Measurements from ENCODE around the gene DCT.

Gene DCT

DNA sequence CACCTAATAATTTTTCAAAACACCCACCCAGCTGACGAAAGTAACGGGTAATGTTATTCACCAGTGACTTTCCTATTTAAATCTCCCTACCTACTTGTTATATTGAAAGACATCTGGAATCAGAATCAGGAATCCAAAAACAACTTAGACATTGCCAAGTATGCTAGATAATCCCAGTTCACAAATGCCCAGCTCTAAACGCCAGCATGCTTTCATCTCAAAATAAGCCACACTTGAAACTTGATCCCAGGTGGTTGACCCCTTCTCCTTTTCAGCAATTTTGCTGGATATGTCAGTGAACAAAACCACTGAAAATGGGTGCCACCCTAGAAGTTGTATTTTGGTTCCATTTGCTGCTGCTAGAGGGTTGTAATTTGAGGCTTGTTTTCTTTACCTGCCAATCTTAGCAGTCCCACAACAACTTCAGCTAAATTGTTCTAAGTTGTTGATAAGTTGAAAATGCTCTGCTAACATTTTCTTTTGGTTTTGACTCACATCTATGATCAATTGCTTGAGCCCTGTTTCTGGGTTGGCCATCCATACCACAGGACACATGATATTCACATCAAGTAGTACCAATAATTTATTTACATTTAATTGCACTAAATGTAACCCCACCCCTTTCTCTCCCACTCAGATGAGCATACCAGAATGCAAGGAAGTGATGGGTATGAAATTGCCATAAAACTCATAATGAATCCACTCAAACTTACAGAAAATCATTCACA, 66.4 kb downstream of the DCT start:
- no peaks in the 10 kb centered on the region for H3K27me3 ChIP-seq (ENCODE audit: insufficient read depth, low read length, poor library complexity, severe bottlenecking)
- no peaks in the 10 kb centered on the region for H3K79me2 ChIP-seq (ENCODE audit: insufficient read depth, low read length)
- no peaks in the 10 kb centered on the region for H3F3A ChIP-seq (ENCODE audit: low read depth)
- H4K20me1 ChIP-seq (ENCODE audit: insufficient read depth, low read length, poor library complexity, severe bottlenecking): no peaks in the 10 kb centered on the region
- no peaks in the 10 kb centered on the region for H3K36me3 ChIP-seq (ENCODE audit: insufficient read depth, low read length)
- H2AFZ ChIP-seq (ENCODE audit: low read length): no peak overlapping the region
- no peaks in the 10 kb centered on the region for H3K9me2 ChIP-seq (replicated peaks; ENCODE audit: low read depth, low read length)
- TF ChIP-seq, protein P1, sequence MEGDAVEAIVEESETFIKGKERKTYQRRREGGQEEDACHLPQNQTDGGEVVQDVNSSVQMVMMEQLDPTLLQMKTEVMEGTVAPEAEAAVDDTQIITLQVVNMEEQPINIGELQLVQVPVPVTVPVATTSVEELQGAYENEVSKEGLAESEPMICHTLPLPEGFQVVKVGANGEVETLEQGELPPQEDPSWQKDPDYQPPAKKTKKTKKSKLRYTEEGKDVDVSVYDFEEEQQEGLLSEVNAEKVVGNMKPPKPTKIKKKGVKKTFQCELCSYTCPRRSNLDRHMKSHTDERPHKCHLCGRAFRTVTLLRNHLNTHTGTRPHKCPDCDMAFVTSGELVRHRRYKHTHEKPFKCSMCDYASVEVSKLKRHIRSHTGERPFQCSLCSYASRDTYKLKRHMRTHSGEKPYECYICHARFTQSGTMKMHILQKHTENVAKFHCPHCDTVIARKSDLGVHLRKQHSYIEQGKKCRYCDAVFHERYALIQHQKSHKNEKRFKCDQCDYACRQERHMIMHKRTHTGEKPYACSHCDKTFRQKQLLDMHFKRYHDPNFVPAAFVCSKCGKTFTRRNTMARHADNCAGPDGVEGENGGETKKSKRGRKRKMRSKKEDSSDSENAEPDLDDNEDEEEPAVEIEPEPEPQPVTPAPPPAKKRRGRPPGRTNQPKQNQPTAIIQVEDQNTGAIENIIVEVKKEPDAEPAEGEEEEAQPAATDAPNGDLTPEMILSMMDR (conservative IDR thresholded peaks at IDR 0.05; ENCODE audit: low read length): no peak
- TF ChIP-seq EZH2phosphoT487 (IDR thresholded peaks at IDR 0.05; ENCODE audit: borderline replicate concordance): no peak
- no peak overlapping the region for H3K4me2 ChIP-seq (ENCODE audit: low read depth, low read length, poor library complexity, severe bottlenecking)
- H3K4me1 ChIP-seq (ENCODE audit: insufficient read depth, low read length, poor library complexity, severe bottlenecking): no peaks in the 10 kb centered on the region
- no peak overlapping the region for H3K4me3 ChIP-seq (ENCODE audit: low read length, poor library complexity, severe bottlenecking)
- no peak overlapping the region for H3K9ac ChIP-seq (ENCODE audit: low read depth, low read length, poor library complexity, severe bottlenecking)
- no peaks in the 10 kb centered on the region for H3K9me3 ChIP-seq (ENCODE audit: insufficient read depth, low read depth, low read length)

DNA sequence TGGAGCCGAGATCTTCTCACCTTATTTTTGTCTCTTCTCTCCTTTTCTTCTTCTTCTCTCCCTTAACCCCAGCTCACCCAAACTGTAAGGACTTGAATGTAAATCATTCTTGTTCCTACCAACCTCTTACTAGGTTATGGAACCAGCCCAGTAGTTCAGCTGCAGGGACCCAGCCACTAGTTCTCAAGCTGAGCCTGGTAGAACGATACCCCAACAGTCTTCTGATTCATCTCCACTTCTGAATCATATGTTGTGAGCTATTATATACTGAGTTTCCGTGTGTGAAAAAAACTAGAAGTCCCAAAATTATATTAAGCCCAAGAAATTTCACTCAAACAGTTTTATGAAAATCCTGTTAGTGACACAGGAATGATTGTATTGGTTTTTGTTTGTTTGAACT, 67.7 kb downstream of the DCT start:
- Histone ChIP-seq H3K79me2 (ENCODE audit: insufficient read depth, low read length) (no peaks in the 10 kb centered on the region), H3K27me3 (ENCODE audit: insufficient read depth, low read length, poor library complexity, severe bottlenecking) (no peaks in the 10 kb centered on the region), H3K36me3 (ENCODE audit: insufficient read depth, low read length) (no peaks in the 10 kb centered on the region), H2AFZ (ENCODE audit: low read length) (no peak overlapping the region), H3K4me2 (ENCODE audit: low read depth, low read length, poor library complexity, severe bottlenecking) (no peak overlapping the region), H4K20me1 (ENCODE audit: insufficient read depth, low read length, poor library complexity, severe bottlenecking) (no peaks in the 10 kb centered on the region), H3K4me1 (ENCODE audit: insufficient read depth, low read length, poor library complexity, severe bottlenecking) (no peaks in the 10 kb centered on the region), H3K9me3 (ENCODE audit: insufficient read depth, low read depth, low read length) (no peaks in the 10 kb centered on the region), H3F3A (ENCODE audit: low read depth) (no peaks in the 10 kb centered on the region), H3K9ac (ENCODE audit: low read depth, low read length, poor library complexity, severe bottlenecking) (no peak overlapping the region), H3K9me2 (replicated peaks; ENCODE audit: low read depth, low read length) (no peaks in the 10 kb centered on the region), H3K4me3 (ENCODE audit: low read length, poor library complexity, severe bottlenecking) (no peak overlapping the region)
- no peak for TF ChIP-seq EZH2phosphoT487 (IDR thresholded peaks at IDR 0.05; ENCODE audit: borderline replicate concordance)
- TF ChIP-seq, protein P1 (conservative IDR thresholded peaks at IDR 0.05; ENCODE audit: low read length): no peak

DNA sequence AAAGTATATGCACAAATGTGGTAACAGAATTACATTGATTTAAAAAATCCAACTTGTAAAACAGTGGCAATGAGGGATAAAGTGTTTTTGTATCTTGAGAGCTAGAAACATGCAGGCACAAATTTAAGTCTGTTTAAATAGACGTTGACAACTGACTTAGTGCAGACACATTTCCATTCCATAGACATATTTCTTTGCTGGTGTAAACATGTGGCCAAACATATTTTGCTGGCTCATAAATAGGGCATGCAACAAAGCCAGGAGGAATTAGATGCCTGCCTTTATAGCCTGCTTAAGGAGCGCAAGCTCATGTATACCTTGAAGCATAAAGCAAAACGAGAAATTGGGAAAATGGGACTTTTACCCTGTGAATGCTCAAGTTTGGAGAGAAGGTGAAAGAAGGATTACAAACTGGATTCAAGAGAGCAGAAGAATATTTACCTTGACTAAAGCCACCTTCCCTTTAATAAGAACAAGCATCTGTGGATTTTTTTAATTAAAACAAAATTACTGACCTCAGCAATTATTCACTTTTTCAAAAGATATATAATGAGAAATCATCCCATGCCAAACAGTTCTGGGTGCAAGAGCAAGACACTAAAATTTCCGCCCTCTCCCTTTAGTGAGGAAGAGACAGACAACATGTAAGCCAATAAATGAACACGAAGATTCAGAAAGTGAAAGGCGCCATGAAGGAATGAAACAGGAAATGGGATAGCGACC, 71.0 kb downstream of the DCT start:
- TF ChIP-seq, protein P1 (conservative IDR thresholded peaks at IDR 0.05; ENCODE audit: low read length): no peak
- Histone ChIP-seq H3K79me2 (ENCODE audit: insufficient read depth, low read length) (no peaks in the 10 kb centered on the region), H3K4me1 (ENCODE audit: insufficient read depth, low read length, poor library complexity, severe bottlenecking) (no peaks in the 10 kb centered on the region), H3K4me2 (ENCODE audit: low read depth, low read length, poor library complexity, severe bottlenecking) (no peak overlapping the region), H3K4me3 (ENCODE audit: low read length, poor library complexity, severe bottlenecking) (no peak overlapping the region), H3F3A (ENCODE audit: low read depth) (no peaks in the 10 kb centered on the region), H3K9me3 (ENCODE audit: insufficient read depth, low read depth, low read length) (no peaks in the 10 kb centered on the region), H3K27me3 (ENCODE audit: insufficient read depth, low read length, poor library complexity, severe bottlenecking) (no peaks in the 10 kb centered on the region), H4K20me1 (ENCODE audit: insufficient read depth, low read length, poor library complexity, severe bottlenecking) (no peaks in the 10 kb centered on the region), H3K36me3 (ENCODE audit: insufficient read depth, low read length) (no peaks in the 10 kb centered on the region), H2AFZ (ENCODE audit: low read length) (no peak overlapping the region), H3K9ac (ENCODE audit: low read depth, low read length, poor library complexity, severe bottlenecking) (no peak overlapping the region), H3K9me2 (replicated peaks; ENCODE audit: low read depth, low read length) (no peaks in the 10 kb centered on the region)

All from Loucy (cell line).